Activated naive CD8-positive, alpha-beta T cell treated with anti-CD3 and anti-CD28 coated beads for 36 hours (primary cell): ENCODE results near the gene SESN3. TPM values are rescaled to one million over a fixed set of nuclear protein-coding genes. Genes with fewer than 3 reads are reported as not detected.

Experiments used
- total RNA-seq, 2 experiments: library from RNA; stranded (reverse); gene quantifications; one replicate each; pipeline ENCODE4 v1.2.3, GENCODE V29; 2021

Gene SESN3
- total RNA-seq, 2 experiments from 2014 or later: 16.2 to 16.4 TPM

Other genes starting within 250 kb of the SESN3 start
- gene KDM4E, start 205.9 kb downstream of the SESN3 start, total RNA-seq: not detected
- not detected for gene KDM4F, start 181.8 kb downstream of the SESN3 start, total RNA-seq
- 10 to 100 TPM; 46.6 to 47.0 TPM for gene SRSF8, start 164.3 kb downstream of the SESN3 start, total RNA-seq
- gene ENDOD1, start 141.4 kb downstream of the SESN3 start, total RNA-seq: 10 to 100 TPM; 21.5 to 22.1 TPM